HCEC 1CT (cell line): ENCODE measurements around the gene ZCCHC14.

Experiments
- DNase-seq: peaks from one replicate; pipeline ENCODE4 v3.0.0-alpha.2; 2017

The ZCCHC14 gene

GRCh38 chr16:87423429-87423828, 69.4 kb downstream of the ZCCHC14 start:
- DNase-seq, result no peak

- no peak for DNase-seq
These were observed 70.7 kb downstream of the ZCCHC14 start for GRCh38 chr16:87422106-87422505.

- no peak for DNase-seq
These were observed 71.6 kb downstream of the ZCCHC14 start for GRCh38 chr16:87421003-87421912.

GRCh38 chr16:87420026-87421002, 72.5 kb downstream of the ZCCHC14 start:
- no peak for DNase-seq

GRCh38 chr16:87418644-87419043, 74.2 kb downstream of the ZCCHC14 start:
- DNase-seq, result no peak

GRCh38 chr16:87418216-87418615, 74.6 kb downstream of the ZCCHC14 start:
- DNase-seq, result no peak

GRCh38 chr16:87417528-87417910, 75.3 kb downstream of the ZCCHC14 start:
- DNase-seq, result no peak

GRCh38 chr16:87416826-87417527, 75.8 kb downstream of the ZCCHC14 start:
- peak; percentile 64 for DNase-seq

GRCh38 chr16:87415441-87415840, 77.4 kb downstream of the ZCCHC14 start:
- DNase-seq, result no peak

- no peak for DNase-seq
These were observed 78.6 kb downstream of the ZCCHC14 start for GRCh38 chr16:87414251-87414680.

GRCh38 chr16:87412996-87413421, 79.8 kb downstream of the ZCCHC14 start:
- no peak for DNase-seq

- no peak for DNase-seq
These were observed 80.3 kb downstream of the ZCCHC14 start for GRCh38 chr16:87412371-87412995.

GRCh38 chr16:87411375-87412271, 81.2 kb downstream of the ZCCHC14 start:
- no peak for DNase-seq

GRCh38 chr16:87410968-87411367, 81.9 kb downstream of the ZCCHC14 start:
- DNase-seq, result no peak

GRCh38 chr16:87410530-87410929, 82.3 kb downstream of the ZCCHC14 start:
- DNase-seq, result no peak

GRCh38 chr16:87409781-87410180, 83.0 kb downstream of the ZCCHC14 start:
- DNase-seq, result no peak

GRCh38 chr16:87409153-87409552, 83.7 kb downstream of the ZCCHC14 start:
- no peak for DNase-seq

- DNase-seq, result no peak
These were observed 85.2 kb downstream of the ZCCHC14 start for GRCh38 chr16:87407511-87408112.

- DNase-seq, result no peak
These were observed 86.2 kb downstream of the ZCCHC14 start for GRCh38 chr16:87406495-87407088.
